Medulla oblongata (tissue), 1 donor: Measurements from ENCODE around the gene KTN1.

Experiments
- DNase-seq: peaks from one replicate; pipeline ENCODE4 v3.0.0-alpha.2; 2015; ENCODE audit errors: extremely low spot score

KTN1 gene

DNA sequence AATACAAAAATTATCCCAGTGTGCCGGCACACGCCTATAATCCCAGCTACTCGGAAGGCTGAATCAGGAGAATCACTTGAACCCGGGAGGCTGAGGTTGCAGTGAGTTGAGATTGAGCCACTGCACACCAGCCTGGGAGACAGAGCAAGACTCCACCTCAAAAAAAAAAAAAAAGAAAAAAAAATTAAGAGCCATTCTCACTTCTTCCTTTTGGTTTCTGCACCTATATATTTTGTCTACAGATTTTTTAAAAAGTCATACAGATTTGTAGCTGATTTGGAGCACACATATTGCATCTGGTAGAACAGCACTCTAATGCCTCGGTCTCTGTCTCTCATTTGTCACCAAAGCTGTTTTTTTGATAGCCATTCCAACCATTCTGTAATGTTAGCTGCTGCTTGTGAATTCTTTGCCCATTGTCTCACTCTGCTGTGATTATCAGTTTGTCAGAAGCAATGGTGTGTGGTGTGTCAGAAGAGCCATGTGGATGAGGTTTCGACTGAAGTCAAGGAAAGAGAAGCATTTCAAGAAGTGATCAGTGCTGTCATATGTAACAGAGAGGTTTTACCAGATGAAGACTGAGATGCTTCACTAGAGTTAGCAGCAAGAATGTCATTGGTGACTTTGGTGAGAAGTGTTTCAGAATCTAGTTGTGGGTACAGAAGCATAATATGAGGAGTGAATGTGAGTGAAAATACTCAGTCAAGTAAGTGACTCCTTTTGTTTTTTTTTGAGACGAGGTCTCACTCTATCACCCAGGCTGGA, 8.7 kb upstream of the KTN1 start:
- no peak for DNase-seq

DNA sequence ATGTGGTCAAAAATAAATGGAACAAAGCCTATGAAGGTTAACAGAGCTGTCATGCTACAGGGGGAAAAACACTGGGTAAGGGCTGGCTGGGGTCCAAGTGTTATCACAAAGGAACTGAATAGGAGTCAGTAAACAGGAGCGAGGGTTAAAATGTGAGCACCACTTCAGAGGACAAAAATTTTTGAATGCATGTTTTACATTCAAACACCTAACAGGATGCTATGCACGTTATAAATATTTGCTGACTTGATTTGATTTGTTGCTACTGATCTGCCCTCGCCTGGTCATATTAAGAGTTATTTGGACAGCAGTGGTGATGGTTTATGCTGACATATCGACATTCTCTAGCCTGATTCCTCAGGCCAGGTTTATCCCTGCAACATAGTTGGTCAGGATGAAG, 7.4 kb upstream of the KTN1 start:
- no peak for DNase-seq

DNA sequence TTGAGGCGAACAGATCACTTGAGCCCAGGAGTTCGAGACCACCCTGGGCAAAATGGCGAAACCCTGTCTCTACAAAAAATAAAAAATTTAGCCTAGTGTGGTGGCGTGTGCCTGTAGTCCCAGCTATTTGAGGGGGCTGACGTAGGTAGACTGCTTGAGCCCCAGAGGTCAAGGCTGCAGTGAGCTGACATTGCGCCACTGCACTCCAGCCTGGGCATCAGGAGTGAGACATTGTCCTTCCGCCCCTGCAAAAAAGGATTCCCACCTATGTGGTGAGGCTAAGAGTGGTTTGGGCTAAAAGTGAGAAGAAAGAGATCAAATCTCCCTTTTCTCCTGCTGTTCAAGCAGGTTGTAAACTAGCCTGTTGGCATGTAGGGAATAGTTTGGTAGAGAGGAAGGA, 5.0 kb upstream of the KTN1 start:
- no peak for DNase-seq

DNA sequence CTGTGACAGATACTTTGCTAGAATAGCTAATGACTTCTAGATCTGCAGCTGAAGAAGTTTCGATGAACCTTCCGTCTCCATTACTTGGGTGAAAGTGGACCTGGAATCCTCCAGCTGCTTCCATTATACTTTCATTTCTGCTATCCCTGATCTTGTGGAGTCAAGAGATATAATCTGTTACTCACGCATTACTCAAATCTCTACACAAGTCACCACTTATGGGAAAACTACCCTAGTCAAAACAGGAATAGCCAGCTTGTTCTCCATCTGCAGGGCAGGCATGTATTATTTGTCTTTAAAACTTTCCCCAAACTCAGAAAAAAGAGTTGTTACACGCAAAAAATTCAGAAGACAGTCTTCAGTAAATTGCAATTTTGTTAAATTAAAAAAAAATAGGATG, 2.8 kb upstream of the KTN1 start:
- DNase-seq = no peak

DNA sequence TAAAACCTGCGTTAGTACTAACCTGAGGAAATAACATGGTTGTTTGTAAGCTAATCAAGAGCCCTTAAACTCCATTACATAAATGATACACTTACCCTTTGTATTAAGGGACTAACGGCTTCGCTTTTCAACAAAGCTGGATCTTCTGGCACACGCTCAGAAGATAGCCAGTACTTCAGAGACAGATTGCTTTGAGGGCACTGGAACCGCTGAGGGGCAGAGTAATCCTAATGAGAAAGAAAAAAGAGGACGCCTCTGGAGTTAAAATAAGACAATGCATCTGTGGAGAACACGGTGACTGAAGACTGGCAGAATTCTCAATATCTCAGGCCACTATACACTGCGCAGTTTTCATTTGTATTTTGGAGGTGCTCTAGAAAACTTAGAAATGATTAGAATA, 1.5 kb upstream of the KTN1 start:
- no peak for DNase-seq

DNA sequence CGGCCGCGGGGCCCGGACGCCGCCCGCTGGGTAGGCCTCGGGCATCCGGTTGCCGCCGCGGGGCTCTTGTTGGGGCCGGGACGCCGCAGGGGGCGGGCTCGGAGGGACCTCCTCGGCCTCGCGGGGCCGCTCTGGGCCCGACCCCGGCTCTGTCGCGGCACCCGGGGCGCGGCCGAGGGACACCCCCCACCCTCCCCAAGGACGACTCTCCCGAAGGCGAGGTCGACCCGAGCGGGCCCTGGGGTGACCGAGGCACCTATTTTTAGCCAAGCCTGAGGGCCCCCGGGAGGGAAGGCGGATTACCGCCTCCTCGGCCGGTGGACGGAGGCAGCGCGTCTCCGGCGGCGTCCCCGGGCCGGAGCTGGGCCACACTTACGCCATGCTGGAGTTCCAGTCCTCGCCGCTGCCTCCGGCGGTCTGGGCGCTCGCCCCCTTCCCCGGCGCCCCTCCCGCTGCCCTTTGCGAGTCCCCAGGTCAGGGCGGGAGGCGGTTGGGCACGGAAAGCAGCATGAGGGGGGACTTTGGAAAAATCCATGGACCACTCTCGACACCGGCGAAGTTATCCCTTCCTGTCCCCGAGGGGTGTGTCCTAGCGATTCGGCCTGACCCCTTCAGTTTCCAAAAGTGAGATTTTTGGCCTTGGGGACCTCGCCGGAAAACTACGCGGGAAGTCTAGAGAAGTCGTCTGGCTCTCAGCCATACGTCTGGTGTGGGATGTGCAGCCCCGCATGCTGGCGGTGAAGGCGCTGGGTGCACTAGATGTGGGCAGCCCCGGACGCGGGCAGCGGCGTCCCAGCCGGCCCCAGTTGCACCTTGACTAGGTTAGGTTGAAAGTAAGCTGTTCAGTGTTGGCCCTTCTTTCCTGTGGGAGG, 699 bp downstream of the KTN1 start:
- DNase-seq = peak; percentile 54

DNA sequence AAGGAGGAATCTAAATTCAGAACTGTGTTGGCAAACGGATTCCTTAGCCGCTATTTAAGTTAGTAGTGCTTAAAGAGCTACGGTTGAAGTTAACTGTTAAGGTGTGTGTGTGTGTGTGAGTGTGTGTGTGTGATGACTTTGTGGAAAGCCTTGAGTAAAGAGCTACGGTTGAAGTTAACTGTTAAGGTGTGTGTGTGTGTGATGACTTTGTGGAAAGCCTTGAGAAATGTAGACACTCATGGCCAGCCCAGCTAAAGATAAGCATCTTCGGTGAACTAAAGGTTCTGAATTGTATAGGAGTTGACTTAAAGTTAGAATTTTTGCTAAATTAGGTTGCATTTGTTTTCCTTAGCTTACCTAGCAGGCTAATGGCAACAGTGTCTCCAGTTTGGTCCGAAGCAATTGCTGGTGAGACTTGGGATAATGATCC, 1.4 kb downstream of the KTN1 start:
- DNase-seq = no peak

DNA sequence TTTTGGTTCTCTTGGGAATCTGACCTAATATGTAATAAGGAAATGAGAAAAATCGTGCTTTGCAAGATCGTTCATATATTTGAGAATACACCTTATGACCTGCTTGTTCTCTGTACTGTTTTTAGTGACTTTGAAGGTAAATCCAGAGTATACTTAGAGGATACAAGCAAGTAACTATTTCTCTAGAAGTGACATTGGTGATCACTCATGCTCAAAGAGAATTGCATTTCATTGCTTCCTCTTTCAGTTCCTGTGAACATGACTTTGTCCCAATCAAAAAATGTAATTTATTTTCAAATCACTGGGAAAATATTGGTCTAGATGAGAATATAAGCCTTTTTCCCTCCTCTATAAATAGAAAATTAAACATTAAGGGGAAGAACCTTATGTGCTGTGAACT, 2.7 kb downstream of the KTN1 start:
- no peak for DNase-seq

DNA sequence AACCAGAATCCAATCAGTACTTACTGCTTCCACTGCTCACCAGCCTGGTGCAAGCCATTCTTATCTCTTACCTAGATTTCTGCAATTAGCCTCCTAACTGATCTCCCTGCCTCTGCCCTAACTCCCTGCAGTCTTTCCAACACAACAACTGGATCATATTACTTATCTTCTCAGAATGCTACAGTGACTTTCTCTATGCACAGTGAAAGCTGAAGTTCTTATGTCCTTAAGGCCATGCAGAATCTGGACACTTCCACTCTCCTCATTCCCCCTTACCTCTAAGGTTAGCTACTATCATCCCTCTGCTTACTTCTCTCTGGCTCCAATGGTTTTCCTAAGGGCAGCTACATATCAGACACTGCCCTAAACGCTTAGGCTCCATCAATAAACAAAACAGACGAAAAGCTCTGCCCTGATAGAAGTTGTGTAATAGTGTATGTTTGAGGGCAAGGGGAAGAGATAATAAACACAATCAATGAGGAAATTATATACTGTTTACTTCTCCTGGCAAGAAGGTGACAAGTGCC, 4.0 kb downstream of the KTN1 start:
- DNase-seq = no peak

DNA sequence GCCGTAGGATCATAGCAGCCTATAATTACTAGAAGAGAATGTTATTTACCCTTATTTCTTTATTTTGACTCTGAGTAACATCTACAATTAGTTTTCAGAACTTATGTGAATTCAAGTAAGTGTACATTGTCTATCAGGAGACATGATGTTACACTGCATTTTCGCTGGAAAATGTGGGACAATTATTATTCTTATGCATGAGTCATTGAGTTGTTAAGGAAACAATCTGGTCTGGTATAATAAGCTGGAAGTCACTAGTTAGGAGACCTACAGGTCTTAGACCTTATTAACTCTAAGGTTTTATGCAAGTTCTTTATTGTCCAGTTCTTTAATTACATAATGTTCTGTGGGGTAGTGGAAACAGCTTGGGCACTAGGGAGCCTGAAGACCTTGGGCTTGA, 5.8 kb downstream of the KTN1 start:
- no peak for DNase-seq

DNA sequence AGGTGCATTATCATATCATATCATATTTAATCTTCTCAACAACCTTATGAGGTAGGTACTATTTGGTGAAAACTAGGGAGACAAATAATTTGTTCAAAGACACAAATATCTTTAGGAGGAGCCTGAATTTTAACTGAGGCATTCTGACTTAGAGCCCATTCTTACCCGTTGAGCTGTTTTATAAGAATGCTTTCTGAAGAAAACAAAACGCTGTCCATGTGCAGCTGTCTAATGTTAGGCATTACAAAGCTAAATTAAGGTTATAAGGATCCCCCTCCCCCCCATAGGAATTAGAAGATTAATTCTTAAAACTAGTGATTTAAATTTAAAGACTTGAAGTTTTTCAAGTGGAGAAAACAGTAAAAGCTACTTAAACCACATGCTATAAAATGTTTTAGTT, 6.4 kb downstream of the KTN1 start:
- DNase-seq = no peak

DNA sequence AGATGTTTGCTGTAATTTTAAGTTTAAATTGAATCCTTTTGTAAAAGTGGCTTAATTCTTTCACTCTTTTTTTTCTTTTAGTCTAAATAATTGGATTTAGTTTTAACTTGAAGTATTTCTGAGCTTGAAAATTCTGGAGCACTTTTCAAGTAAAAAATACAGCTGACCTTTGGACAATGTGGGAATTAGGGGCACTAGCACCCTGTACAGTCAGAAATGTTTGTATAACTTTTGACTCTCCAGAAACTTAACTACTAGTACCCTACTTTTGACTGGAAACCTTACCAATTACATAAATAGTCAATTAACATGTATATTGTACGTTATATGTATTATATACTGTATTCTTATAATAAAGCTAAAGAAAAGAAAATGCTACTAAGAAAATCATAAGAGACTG, 7.8 kb downstream of the KTN1 start:
- no peak for DNase-seq

DNA sequence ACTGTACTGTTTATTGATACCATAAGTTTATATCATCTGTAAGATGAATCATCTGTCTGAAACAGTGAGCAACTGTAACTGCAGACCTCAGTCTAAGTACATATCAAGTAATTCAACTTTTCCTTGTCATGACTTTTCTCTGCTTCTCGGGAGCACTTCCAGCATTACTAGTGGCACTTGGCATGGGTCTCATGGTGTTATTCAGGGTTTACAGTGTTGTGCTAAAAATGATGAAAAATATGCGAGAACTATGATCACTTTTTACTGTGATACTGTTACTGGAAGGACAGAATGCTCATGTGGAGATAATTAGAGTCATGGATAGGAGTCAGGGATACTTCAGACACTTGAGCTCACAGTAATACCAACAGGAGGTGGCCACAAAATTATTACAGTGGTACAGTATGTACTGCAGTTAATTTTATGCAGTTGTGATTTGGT, 8.3 kb downstream of the KTN1 start:
- no peak for DNase-seq

DNA sequence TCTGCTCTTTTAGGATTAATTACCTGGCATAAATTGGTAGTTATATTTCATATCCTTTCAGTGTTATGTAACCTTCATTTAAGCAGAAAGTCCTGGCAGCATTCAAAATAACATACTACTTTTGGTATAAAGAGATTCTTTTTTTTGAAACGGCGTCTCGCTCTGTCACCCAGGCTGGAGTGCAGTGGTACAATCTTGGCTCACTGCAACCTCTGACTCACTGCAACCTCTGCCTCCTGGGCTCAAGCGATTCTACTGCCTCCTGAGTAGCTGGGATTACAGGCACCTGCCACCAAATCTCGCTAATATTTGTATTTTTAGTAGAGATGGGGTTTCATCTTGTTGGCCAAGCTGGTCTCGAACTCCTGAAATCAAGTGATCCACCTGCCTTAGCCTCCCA, 9.2 kb downstream of the KTN1 start:
- DNase-seq = no peak

DNA sequence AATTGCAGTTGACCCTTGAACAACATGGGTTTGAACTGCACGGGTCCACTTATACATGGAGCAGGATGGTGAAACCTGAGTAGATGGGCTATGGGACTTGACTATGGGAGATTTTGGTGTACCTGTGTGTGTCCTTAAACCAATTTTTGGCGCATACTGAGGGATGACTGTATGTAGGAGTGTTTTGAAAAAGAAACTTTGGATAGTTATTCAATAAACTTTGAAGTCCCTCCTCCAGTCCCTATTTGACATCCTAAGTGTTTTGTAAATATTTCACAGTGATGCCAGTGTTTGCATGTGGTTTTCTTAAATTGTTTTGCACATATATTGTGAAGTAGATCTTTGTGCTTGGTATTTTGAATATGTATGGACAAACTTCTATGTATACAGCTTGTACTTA, 12.4 kb downstream of the KTN1 start:
- no peak for DNase-seq

DNA sequence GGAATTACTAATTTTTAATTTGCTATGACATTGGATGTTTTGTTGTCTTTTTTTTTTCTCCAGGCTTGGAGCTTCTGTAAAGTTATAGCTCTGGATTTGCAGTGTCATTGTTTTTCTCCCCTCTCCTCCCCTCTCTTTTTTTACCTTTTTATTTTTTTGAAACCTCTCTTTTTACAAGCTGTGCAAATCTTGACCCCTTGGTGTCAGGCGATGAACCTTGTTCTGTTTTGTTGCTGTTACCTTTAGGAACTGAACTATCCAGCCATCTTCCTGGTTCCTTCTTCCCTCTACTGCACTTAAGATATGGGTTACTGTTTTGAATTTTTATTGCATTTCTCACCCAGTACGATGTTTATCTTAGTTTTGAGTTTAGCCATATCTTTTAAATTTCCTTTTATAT, 13.7 kb downstream of the KTN1 start:
- no peak for DNase-seq

DNA sequence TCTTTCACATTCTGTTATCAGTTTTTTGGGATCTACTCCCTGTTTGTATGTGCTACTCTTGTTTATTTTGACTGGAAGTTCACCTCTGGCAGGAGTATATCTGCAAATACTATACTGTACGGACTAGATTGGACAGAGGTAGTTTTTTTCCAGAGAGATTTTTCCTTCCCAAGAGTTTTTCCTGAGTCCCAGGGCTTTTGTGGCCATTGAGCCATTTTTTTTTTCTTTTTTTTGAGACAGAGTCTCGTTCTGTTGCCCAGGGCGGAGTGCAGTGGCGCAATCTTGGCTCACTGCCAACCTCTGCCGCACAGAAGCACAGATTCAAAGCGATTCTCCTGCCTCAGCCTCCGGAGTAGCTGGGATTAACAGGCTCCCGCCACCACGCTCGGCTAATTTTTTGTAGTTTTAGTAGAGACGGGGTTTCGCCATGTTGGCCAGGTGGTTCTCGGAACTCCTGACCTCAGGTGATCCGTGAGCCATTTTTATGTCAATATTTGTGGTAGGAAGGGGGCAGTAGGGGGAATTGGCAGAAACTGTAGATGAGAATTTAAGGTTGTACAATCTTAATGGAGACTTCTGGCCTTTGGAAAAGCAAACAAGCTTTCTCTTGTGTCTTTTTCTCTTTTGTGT, 19.4 kb downstream of the KTN1 start:
- no peak for DNase-seq

DNA sequence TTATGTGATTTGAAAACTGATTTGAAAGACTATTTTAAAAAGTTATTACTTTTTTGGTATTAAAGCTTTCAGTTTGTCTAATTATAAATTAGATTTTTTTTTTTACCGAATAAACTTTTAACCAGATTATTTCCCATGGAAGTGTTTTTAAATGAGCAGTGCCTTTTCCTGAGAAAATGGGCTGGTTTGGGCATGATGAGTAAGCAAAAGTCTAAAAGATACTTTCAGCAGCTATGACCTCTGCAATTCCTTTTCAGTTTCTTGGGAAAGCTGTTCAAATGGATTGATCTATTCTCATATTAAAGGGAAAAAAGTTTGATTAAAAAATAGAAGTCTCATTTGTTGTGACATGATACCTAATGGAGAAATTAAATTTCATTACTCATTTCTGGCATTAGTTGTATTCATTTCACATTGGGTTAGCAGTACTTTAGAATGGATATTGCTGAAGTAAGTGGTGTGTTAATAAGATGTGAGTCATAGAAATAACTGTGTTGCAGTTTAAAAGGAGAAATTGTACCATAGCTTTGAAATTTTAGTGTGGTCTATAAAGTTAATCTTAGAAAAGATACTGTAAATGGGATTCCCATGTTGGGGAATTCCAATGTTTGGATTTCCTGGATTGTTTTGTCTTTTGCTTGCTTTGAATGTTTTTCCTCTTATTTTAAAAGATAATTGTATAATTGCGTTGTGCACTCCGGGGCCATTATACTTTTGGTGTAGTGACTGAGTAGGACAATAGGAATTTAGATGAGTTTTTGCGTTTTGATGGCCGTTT, 21.0 kb downstream of the KTN1 start:
- DNase-seq = no peak

DNA sequence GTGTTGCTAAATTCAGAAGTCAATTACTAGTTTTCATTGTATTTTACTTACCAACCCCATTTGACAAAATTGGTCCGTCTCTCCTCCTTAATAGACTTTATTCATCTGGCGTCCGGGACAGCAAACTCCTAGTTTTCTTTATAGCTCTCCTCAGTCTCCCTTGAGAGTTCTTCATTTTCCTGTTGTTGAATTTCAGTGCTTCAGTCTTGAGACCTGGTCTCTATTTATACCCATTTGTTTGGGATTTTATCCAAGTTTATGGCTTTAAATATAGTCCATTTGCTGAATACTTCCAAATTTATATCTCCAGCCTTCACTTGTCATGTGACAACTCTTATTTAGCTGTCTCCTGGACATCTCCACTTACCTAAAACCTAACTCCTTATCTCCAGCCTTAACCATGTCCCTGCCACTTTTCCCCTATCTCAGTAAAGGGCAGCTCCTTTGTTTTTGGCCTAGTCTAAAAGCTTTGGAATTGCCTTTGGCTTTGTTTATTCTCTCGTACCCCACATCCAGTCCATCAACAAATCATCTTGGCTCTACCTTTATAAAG, 23.5 kb downstream of the KTN1 start:
- DNase-seq = no peak

DNA sequence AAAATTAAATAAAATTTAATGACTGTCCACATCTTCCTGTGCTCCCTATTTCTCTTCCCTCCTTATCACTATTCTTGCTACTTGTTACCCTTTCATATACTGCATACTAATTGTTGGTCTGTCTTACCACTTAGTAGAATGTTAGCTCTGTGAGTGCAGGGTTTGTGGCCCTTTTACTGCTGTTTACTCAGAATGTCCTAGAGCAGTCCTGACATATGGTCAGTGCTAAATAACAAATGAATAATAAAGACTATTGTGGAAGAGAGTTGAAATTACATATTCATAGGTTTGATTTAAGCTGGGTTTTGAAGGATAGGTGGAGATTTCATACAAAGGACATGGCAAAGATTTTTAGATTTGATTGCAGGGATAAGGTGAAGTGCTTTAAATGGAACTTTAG, 24.5 kb downstream of the KTN1 start:
- DNase-seq = no peak

DNA sequence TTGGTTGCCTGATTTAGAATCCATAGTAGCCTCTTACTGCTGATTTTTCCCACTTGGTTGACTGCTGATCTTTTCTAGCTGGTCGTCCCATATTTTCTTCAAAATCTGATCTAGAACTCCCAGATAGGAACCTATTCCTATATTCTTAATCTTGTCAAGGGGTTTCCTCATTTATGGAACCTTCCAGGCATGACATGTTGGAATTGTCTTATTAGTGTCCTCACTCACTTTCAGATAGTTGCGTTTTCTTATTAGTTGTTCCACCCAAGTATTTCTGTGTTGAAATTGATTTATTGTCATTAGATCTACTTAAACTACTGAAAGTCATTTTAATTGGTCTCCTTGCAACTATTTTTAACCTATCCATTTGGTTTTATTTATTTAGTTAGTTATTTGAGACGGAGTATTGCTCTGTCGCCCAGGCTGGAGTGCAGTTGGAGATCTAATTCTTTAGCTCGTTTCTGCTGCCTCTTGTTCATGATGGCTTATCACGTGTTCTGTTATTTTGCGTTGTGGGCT, 25.0 kb downstream of the KTN1 start:
- no peak for DNase-seq
